Measurements from ENCODE around the gene WFIKKN1. TPM values are rescaled to one million over a fixed set of nuclear protein-coding genes. Genes with fewer than 3 reads are reported as not detected.
A peak's percentile ranks its signal among the peaks of the same experiment; 100 is the strongest.

WFIKKN1 gene
- total RNA-seq, 1 experiment from 2014 or later, result 0.11 TPM

DNA sequence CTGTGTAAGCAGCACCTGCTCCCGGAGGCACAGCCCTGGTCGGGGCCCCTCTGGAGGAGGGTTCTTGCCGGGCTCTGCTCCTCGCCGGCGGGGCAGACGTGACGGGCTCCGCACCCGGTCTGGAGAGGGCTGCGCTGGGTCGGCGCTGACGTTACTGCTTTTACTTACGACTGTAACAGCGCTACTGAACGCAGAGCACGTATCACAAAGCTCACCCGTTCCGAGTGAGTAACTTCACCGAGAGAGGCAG lies 42.2 kb upstream of the WFIKKN1 start:
- Histone ChIP-seq H3K4me3 (ENCODE audit: low read length) (peak overlapping the region; percentile 90), H3K27ac (ENCODE audit: low read length) (peak overlapping the region; percentile 77), H3F3A (ENCODE audit: low read length, unreplicated experiment) (no peaks in the 10 kb centered on the region), H3K4me2 (ENCODE audit: low read length) (peak overlapping the region; percentile 89), H3K36me3 (ENCODE audit: low read depth, low read length) (no peaks in the 10 kb centered on the region), H3K9me3 (ENCODE audit: low read length) (no peaks in the 10 kb centered on the region), H4K20me1 (ENCODE audit: low read length) (peaks cover 7% of the 10 kb centered on the region; the same call in 1 of the 2 replicates), H3K27me3 (ENCODE audit: low read length) (no peaks in the 10 kb centered on the region), H3K9me2 (replicated peaks; ENCODE audit: low read length) (no peaks in the 10 kb centered on the region), H2AFZ (ENCODE audit: low read length) (peak overlapping the region; percentile 89; the same call in 1 of the 2 replicates), H3K9ac (ENCODE audit: low read length) (peak overlapping the region; percentile 92), H3K4me1 (ENCODE audit: insufficient read depth, low read length) (peaks cover 23% of the 10 kb centered on the region), H3K79me2 (ENCODE audit: low read length) (peaks cover 48% of the 10 kb centered on the region)
- ATAC-seq (peak; percentile 2), DNase-seq (peak; percentile 25)
- CTCF ChIA-PET, result no interaction called here
- TF ChIP-seq CTCF (conservative IDR thresholded peaks at IDR 0.05; ENCODE audit: low read depth, low read length), result no peak
- no peak for TF ChIP-seq EZH2phosphoT487 (IDR thresholded peaks at IDR 0.05; ENCODE audit: borderline replicate concordance, low read length)
- no peak for TF ChIP-seq EZH2 (IDR thresholded peaks at IDR 0.05; ENCODE audit: low read length, unreplicated experiment)
- intact Hi-C loops (cut with micrococcal nuclease), result loop anchor here (5.0 to 10.0 kb wide), 2 partner anchors 49 to 64 kb away; partner anchors contain the start of genes CAPN15 and METTL26
- BruUV-seq (replicated peaks), result no TSS peak
- POLR2A ChIA-PET (ENCODE audit: unreplicated experiment), result no interaction called here

DNA sequence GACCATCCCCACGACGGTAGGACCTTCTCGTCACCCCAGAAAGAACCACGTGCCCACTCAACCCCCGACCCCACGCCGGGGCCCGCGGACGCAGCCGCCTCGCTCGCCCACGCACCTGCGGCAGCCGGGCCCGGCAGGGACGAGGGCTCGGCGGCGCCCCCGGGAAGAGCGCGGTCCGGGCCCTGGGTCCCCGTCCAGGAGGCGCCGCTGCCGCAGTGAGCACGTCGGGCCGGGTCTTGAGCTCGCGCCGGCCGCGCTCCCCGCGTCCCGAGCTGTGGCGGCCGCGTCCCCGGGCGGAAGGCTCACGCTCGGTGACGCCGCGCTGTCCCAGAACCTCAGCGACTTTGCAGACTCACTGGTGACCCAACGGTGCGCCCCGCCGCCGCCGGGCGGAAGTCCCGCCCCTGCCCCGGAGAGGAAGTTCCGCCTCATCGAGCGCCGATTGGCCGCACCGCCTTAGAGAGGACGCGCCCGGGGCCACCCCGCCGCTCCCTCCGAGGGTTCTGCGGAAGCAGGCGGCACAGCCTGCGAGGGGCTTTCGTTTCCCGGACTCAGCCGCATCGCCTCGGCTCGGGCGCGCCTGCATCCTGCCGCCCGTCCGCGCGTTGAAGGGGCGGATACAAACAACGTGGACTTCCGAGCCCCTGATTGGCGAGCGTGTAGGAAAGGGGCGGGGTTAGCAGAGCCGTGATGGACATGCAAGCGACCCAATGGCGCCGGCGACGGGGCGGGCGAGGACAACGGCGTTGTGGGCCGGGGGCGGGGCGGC lies 41.7 kb upstream of the WFIKKN1 start:
- H3K79me2 ChIP-seq (ENCODE audit: low read length), result peaks cover 53% of the 10 kb centered on the region
- no peaks in the 10 kb centered on the region for H3K27me3 ChIP-seq (ENCODE audit: low read length)
- ChIA-PET CTCF (no interaction called here), POLR2A (ENCODE audit: unreplicated experiment) (no interaction called here)
- peak; percentile 72 for ATAC-seq
- intact Hi-C loops (cut with micrococcal nuclease), result loop anchor here (5.0 to 10.0 kb wide), 2 partner anchors 48 to 64 kb away; partner anchors contain the start of genes CAPN15 and METTL26
- H3K9me3 ChIP-seq (ENCODE audit: low read length), result no peaks in the 10 kb centered on the region
- BruUV-seq (replicated peaks), result no TSS peak
- peaks cover 28% of the 10 kb centered on the region for H3K4me1 ChIP-seq (ENCODE audit: insufficient read depth, low read length)
- H3K4me3 ChIP-seq (ENCODE audit: low read length), result peak overlapping the region; percentile 90
- H3K27ac ChIP-seq (ENCODE audit: low read length), result peak overlapping the region; percentile 77
- H4K20me1 ChIP-seq (ENCODE audit: low read length), result peaks cover 12% of the 10 kb centered on the region; the same call in 1 of the 2 replicates
- no peaks in the 10 kb centered on the region for H3F3A ChIP-seq (ENCODE audit: low read length, unreplicated experiment)
- H3K9ac ChIP-seq (ENCODE audit: low read length), result peak overlapping the region; percentile 92
- H3K9me2 ChIP-seq (replicated peaks; ENCODE audit: low read length), result no peaks in the 10 kb centered on the region
- TF ChIP-seq EZH2 (IDR thresholded peaks at IDR 0.05; ENCODE audit: low read length, unreplicated experiment) (no peak), CTCF (conservative IDR thresholded peaks at IDR 0.05; ENCODE audit: low read depth, low read length) (no peak), EZH2phosphoT487 (IDR thresholded peaks at IDR 0.05; ENCODE audit: borderline replicate concordance, low read length) (no peak)
- H3K4me2 ChIP-seq (ENCODE audit: low read length), result peak overlapping the region; percentile 89
- H2AFZ ChIP-seq (ENCODE audit: low read length), result peak overlapping the region; percentile 89
- H3K36me3 ChIP-seq (ENCODE audit: low read depth, low read length), result no peaks in the 10 kb centered on the region
- DNase-seq, result peak; percentile 85

GRCh38 chr16:589658-590187 lies 41.1 kb upstream of the WFIKKN1 start, which contains the start of gene RAB40C:
TSS of gene RAB40C (plus strand) at chr16:590066. CDS start at chr16:590292, 226 bp downstream.
- H3K9me3 ChIP-seq (ENCODE audit: low read length), result no peaks in the 10 kb centered on the region
- no peaks in the 10 kb centered on the region for H3K36me3 ChIP-seq (ENCODE audit: low read depth, low read length)
- peak within 1 kb of the TSS; percentile 97 for H3K4me2 ChIP-seq (ENCODE audit: low read length)
- H3F3A ChIP-seq (ENCODE audit: low read length, unreplicated experiment), result no peaks in the 10 kb centered on the region
- no peaks in the 10 kb centered on the region for H3K9me2 ChIP-seq (replicated peaks; ENCODE audit: low read length)
- POLR2A ChIA-PET (ENCODE audit: unreplicated experiment), result no interaction called here
- H4K20me1 ChIP-seq (ENCODE audit: low read length), result peaks cover 12% of the 10 kb centered on the region; the same call in 1 of the 2 replicates
- no peaks in the 10 kb centered on the region for H3K27me3 ChIP-seq (ENCODE audit: low read length)
- H2AFZ ChIP-seq (ENCODE audit: low read length), result peak within 1 kb of the TSS; percentile 89
- peaks cover 58% of the 10 kb centered on the region for H3K79me2 ChIP-seq (ENCODE audit: low read length)
- H3K9ac ChIP-seq (ENCODE audit: low read length), result peak within 1 kb of the TSS; percentile 92
- BruUV-seq (replicated peaks), result no TSS peak
- peak within 1 kb of the TSS; percentile 91 for H3K4me3 ChIP-seq (ENCODE audit: low read length)
- intact Hi-C loops (cut with micrococcal nuclease), result loop anchor here (5.0 to 10.0 kb wide), 2 partner anchors 48 to 65 kb away; partner anchors contain the start of genes CAPN15 and METTL26
- TF ChIP-seq CTCF (conservative IDR thresholded peaks at IDR 0.05; ENCODE audit: low read depth, low read length), result no peak
- TF ChIP-seq EZH2phosphoT487 (IDR thresholded peaks at IDR 0.05; ENCODE audit: borderline replicate concordance, low read length), result no peak
- TF ChIP-seq EZH2 (IDR thresholded peaks at IDR 0.05; ENCODE audit: low read length, unreplicated experiment), result no peak
- CTCF ChIA-PET, result interaction anchor here (0.6 to 1.2 kb wide), 2 partner anchors 47 to 71 kb away, joined by 3 read pairs; partner anchors contain the start of gene METTL26
- peak within 1 kb of the TSS; percentile 77 for H3K27ac ChIP-seq (ENCODE audit: low read length)
- peaks cover 28% of the 10 kb centered on the region for H3K4me1 ChIP-seq (ENCODE audit: insufficient read depth, low read length)
- DNase-seq, result peak; percentile 92
- peak; percentile 79 for ATAC-seq
